SW480 (cell line): ENCODE measurements around the gene CYB561D1.

Experiments
- DNase-seq: peaks from one replicate; pipeline ENCODE4 v3.0.0-alpha.2; 2016; ENCODE audit warnings: low spot score

CYB561D1 gene

GRCh38 chr1:109481646-109482045 is 12.2 kb upstream of the CYB561D1 start:
- DNase-seq = no peak

- no peak for DNase-seq
Observed at GRCh38 chr1:109482242-109482641, 11.7 kb upstream of the CYB561D1 start.

DNA sequence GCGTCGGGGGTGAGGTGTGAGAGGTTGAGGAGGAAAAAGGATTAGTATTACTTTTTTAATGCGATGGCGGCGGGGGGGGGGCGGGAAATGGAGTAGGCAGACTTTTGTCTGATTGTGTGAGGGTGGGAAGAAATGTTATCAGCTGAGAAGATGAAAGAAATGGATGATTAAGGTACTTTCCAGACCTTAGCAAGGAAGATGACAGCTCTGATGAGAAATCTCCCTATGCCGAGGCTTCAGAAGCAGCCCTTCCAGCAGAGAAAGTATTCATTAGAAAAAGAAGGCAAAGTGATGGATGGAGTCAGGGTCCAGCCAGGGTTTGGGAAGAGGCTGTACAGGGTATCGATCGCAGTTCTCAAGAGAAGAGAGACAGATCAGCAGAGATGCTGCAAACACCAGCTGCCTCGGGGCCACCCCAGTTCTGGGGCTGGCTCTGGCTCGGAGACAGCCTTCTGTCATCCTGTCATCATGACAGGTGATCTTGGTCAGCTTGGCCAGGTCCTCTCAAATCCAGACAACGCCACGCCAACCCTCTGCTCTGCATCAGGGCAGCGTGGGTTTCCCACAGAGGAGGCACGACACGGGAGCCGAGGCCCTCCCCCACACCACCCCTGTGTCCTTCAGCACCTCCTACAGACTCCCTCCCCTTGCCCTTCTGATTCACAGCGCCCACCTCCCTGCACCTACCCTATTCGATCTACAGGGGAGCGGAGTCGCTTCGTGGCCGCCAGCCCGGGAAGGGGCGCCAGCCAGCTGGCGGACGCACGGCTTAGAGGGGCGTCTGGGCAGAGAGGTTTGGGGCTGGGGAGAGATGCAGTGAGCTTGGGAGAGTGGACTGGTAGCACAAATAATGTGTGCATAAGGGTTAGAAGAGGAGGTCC is 10.9 kb upstream of the CYB561D1 start:
- peak; percentile 24 for DNase-seq

DNA sequence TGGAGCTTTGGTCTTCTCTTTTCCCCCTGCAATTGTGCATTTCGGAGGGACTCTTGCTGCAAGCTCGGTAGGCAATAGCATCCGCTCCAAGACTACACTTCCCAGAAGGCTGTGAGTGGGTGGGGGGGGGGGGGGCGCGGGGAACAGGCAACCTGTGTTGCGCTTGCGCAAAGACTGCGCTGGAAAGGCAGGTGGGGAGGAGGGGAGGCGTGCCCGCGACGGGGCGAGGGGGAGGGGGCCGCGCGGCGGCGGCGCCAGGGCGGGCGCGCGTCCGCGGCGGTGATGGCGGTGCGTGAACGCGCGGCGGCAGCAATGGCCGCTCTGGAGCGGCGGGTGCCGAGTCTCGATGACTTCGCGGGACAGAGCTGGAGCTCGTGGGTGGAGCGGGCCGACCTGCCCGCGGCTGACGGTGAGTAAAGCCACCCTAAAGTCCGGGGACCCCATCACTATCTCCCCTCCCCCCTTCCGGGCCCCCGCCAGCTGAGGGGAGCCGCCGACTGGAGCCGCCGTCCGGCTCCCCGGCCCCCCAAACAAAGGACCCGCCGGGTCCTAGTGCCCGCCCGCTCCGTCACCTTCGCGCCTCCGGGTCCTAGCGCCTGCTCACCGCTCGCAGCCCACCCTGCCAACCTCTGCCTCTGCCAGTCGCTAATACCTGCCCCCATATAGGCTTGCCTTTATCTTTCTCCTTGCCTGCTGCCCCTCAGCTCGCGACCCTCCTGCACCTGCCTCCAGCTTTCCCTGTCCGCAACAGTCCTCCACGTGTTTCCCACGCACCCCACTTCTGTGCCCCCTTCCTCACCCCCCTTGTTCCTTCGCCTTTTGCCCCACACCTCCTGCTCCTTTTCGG is 10.0 kb upstream of the CYB561D1 start, which contains the start of gene ATXN7L2:
Gene ATXN7L2 (plus strand): TSS at position 234 of the 847 bp plus-strand sequence. CDS start 49 bp downstream, at position 283.
- DNase-seq = peak; percentile 87

GRCh38 chr1:109484519-109484975 is 9.3 kb upstream of the CYB561D1 start:
- no peak for DNase-seq

DNA sequence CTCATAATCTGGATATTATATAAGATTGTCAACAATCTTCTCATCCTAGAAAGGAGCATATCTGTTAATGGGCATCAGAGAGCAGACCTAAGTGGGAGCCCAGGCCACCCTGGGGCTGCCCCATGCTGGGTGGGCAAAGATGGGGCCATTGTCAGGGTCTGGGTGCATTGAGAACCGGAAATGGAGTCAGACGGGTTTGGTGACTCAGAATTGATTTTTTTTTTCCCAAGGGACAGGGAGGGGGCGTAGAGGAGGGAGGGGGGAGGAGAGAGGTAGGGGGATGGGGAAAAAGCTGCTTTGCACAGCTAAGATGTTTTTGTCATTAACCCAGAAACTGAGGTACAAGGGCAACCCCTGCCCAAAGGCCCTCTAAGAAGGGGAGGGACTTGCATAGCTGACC is 8.9 kb upstream of the CYB561D1 start:
- no peak for DNase-seq

DNA sequence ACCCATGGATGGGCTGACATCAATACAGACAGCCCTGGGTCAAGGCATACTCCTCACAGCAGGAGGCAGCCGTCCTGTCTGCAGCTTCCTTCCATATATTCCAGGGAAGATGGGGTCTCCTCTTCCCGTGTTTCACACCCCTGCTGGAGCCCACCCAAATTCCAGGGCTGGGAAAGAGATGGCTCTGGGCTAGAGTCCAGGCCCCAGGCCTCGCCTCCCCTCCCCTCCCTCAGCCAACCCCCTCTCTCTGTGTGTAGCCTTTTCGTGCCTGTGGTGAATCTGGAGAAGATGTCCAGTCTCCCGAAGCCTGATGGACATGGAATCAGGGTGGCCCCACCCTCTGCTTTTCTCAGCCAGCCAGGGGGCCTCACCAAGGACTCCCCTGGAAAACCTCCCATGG is 6.6 kb upstream of the CYB561D1 start:
- no peak for DNase-seq

- no peak for DNase-seq
Observed at GRCh38 chr1:109488201-109488600, 5.7 kb upstream of the CYB561D1 start.

- DNase-seq = no peak
Observed at GRCh38 chr1:109488696-109489095, 5.2 kb upstream of the CYB561D1 start.

- DNase-seq = peak; percentile 38
Observed at GRCh38 chr1:109490029-109490933, 3.6 kb upstream of the CYB561D1 start.

- no peak for DNase-seq
Observed at GRCh38 chr1:109490934-109491302, 3.0 kb upstream of the CYB561D1 start.

GRCh38 chr1:109491372-109491771 is 2.5 kb upstream of the CYB561D1 start:
- no peak for DNase-seq

DNA sequence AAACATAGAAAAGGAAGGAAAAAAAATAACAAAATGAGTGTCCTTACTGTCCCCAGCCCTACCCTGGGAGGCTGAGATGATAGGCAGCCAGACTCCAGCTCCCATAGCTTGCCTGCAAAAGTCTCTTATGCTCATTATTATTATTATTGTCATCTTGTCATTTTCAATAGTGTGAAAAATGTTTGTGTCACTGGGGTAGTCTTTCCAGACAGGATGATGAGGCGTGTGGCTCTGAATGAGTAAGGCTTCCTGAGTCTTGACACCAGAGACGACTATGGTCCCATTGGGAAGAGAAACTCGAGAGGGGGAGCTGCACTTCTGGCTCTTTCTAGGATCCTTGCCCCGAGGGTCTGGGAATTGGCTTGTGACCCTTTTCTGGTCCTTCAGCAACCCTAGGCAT is 1.1 kb upstream of the CYB561D1 start:
- no peak for DNase-seq

GRCh38 chr1:109493227-109493626 is 667 bp upstream of the CYB561D1 start:
- no peak for DNase-seq

GRCh38 chr1:109495738-109496137 is 1.8 kb downstream of the CYB561D1 start:
- DNase-seq = no peak

GRCh38 chr1:109497449-109498160 is 3.7 kb downstream of the CYB561D1 start:
- DNase-seq = no peak

DNA sequence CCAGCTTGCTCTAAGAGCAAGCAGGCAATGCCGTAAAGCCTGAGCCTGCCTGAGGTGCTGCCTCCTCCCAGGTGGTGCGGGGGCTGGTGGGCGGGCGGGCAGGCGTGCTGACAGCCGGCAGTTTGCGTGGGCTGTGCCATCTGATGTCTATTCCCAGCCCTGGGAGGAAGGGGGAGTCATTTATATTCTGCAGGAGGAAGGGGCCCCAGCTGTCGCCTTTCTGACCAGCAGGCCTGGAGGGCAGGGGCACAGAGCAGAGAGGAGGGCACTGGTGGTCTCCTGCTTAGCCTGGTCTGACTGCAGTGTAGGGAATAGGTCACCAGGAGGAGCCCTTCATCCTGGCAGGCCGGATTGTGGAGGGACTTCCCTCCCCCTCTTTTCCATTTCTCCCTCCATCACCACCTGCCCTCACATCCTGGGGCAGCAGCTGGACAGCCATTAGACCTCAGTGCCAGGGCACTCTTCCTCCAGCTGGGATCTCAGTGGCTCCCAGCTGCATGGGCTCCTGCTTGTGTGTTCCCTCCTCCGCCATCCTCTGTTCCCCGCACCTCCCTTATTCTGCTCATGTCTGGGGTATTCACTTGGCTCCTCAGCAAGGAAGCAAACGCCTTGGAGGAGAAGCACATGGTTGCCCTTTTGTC is 4.4 kb downstream of the CYB561D1 start:
- no peak for DNase-seq

DNA sequence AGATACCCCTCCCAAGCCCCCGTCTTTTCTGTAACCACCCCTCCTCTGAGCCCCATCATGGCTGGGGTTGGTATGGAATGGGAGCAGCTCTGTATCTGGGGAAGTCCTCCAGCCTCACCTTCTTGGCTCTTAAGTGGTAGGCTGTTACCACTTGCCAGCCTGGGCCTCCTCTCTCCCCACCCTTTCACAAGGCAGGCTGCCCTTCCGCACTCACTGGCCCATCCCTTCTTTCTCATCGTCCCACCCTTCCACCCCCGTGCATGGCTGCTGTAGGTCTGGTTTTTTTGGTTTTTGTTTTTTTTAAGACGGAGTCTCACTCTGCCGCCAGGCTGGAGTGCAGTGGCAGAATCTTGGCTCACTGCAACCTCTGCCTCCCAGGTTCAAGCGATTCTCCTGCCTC is 5.2 kb downstream of the CYB561D1 start:
- DNase-seq = no peak

DNA sequence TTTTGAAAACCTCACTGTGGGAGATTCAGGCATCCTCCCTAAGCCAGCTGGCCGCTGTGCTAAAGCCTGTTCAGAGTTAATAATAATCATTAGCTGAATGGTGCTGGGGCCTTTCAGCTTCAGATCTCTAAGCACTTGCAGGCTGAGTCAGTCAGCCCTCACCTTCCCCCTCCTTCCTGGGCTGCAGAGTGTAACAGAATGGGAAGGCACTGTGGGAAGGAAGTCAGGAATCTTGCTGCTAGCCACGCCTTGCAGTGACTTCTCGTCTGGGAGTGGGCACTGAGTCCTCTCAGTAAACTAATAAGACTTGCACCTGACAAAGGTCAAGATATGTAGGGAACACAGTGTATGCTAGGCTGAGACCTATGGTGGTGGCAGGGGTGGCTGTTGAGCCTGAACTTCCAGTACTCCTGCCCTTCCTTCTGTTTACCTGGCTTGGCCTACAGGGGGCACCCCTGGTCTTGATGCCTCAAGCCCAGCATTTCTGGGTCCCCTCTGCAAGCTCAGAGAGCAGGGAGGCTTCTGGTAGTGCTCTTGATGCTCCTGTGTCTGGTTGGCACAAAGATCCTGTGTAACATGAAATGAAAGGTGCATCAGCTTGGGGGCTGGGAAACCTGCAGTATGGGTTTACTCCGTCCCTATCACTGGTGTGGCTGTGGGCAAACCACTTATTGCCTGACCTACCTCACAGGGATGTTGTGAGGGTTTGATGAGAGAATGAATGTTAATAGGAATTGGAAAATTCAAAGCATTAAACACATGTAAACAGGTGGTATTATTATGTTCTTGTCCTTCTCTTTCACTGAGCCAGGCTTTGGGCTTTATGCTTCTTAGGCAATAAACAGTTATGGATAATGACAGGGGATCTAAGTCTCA is 6.0 kb downstream of the CYB561D1 start:
- peak; percentile 34 for DNase-seq

DNA sequence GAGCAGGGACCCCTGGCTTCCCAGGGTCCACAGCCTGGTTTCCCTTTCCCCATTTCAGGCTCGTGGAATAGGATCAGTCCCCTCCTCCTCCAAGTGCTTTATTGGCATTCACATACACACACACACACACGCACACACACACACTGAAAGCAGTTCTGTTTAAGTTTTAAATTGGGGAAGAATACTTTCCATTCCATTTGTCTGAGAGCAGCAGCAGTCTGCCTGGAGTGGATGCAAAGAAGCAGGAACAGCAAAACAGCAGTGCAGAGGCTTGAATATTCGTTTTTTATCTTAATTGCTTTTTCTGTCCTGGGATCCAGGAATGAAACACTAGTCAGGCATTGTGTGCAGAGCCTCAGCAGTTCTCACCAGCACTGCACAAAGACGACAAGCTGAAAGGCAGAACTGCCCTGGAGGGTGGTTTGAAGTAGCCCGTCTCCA is 7.1 kb downstream of the CYB561D1 start:
- DNase-seq = no peak
